Measurements from ENCODE around the gene PHF13.
"Not testable (repeated sequence)": the region's sequence is repeated elsewhere in the genome, so short reads cannot be mapped to it uniquely, and the experiment has no call there.

- TF ChIP-seq CTCF (conservative IDR thresholded peaks at IDR 0.05 in 1 of 2, IDR thresholded peaks at IDR 0.05 in 1 of 2; ENCODE audit: low read depth in 1 of 2, low read length in 2 of 2); EZH2 (IDR thresholded peaks at IDR 0.05; ENCODE audit: low read length, missing control alignments): not testable (repeated sequence)
Measured at GRCh38 chr1:6599991-6600390, 13.5 kb upstream of the PHF13 start.

All from fibroblast of lung (primary cell).